Cerebellar cortex (tissue), 1 donor: Measurements from ENCODE around the gene EEIG2.

Experiments
- DNase-seq: peaks from one replicate; pipeline ENCODE4 v3.0.0-alpha.2; 2015; ENCODE audit warnings: low spot score

Gene EEIG2

GRCh38 chr1:108551137-108551862 is 8.6 kb upstream of the EEIG2 start:
- no peak for DNase-seq

- DNase-seq, result no peak
These were observed 6.0 kb upstream of the EEIG2 start for GRCh38 chr1:108553905-108554304.

- no peak for DNase-seq
These were observed 5.0 kb upstream of the EEIG2 start for GRCh38 chr1:108554682-108555427.

GRCh38 chr1:108556066-108556465 is 3.8 kb upstream of the EEIG2 start:
- DNase-seq, result no peak

- no peak for DNase-seq
These were observed 3.4 kb upstream of the EEIG2 start for GRCh38 chr1:108556499-108556898.

- DNase-seq, result no peak
These were observed 2.6 kb upstream of the EEIG2 start for GRCh38 chr1:108557296-108557695.

- DNase-seq, result peak; percentile 72
These were observed 431 bp downstream of the EEIG2 start for GRCh38 chr1:108560189-108560873.

- peak; percentile 78 for DNase-seq
These were observed 1.1 kb downstream of the EEIG2 start for GRCh38 chr1:108560874-108561459.

GRCh38 chr1:108561689-108562326 is 1.9 kb downstream of the EEIG2 start:
- peak; percentile 52 for DNase-seq

GRCh38 chr1:108563808-108564207 is 3.9 kb downstream of the EEIG2 start:
- no peak for DNase-seq

- DNase-seq, result no peak
These were observed 5.2 kb downstream of the EEIG2 start for GRCh38 chr1:108565081-108565480.

GRCh38 chr1:108565512-108565911 is 5.6 kb downstream of the EEIG2 start:
- no peak for DNase-seq

GRCh38 chr1:108568589-108568988 is 8.7 kb downstream of the EEIG2 start:
- DNase-seq, result no peak

GRCh38 chr1:108569097-108569728 is 9.3 kb downstream of the EEIG2 start:
- no peak for DNase-seq

- DNase-seq, result peak; percentile 28
These were observed 10.2 kb downstream of the EEIG2 start for GRCh38 chr1:108570128-108570527.

- no peak for DNase-seq
These were observed 11.1 kb downstream of the EEIG2 start for GRCh38 chr1:108570998-108571401.

GRCh38 chr1:108572182-108572581 is 12.3 kb downstream of the EEIG2 start:
- no peak for DNase-seq

- DNase-seq, result no peak
These were observed 13.3 kb downstream of the EEIG2 start for GRCh38 chr1:108573183-108573582.

GRCh38 chr1:108574008-108574407 is 14.1 kb downstream of the EEIG2 start:
- no peak for DNase-seq

- no peak for DNase-seq
These were observed 15.5 kb downstream of the EEIG2 start for GRCh38 chr1:108575375-108575774.

GRCh38 chr1:108583757-108584427 is 24.0 kb downstream of the EEIG2 start:
- DNase-seq, result no peak
